ENCODE measurements around the gene PARP11.

Gene PARP11

DNA sequence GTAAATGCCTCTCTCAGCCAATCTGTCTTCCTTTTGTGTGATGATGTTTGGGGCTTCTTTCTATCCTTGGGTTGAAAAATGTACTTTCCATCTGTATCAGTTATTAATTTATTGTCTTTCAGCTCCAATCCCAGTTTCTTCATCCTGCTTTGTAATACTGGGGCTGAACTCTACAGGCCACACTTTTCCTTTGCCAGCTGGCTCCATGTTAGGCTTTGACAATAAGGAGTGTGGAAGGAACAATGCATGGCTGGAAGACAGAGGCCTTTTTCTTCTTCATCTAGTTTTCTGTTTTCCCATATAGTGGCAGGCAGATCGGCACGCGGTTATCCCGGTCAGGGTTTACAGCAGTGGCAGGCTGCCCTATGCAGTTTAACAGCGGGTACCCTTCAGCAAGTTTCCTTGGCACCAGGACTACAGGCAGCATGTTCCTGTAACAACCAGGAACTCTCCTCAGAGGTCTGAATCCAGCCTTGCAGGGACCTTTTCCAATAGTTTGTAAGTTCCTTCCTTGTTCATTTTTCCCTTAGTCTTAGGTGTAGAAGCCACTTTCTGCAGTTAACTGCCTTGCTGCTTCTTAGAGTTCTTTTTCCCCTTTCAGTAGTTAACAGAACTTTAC, 81.8 kb downstream of the PARP11 start:
- Histone ChIP-seq H3K36me3 (ENCODE audit: control insufficient read depth, insufficient read depth, low read length) (no peaks in the 10 kb centered on the region), H3K9me3 (ENCODE audit: control insufficient read depth, insufficient read depth, low read length) (no peaks in the 10 kb centered on the region), H3K9ac (ENCODE audit: low read depth, low read length) (no peak overlapping the region), H3K4me1 (ENCODE audit: control insufficient read depth, insufficient read depth, low read length) (peaks cover 6% of the 10 kb centered on the region), H3K27me3 (ENCODE audit: control insufficient read depth, insufficient read depth, low read length) (no peaks in the 10 kb centered on the region), H3K4me3 (ENCODE audit: low read depth, low read length) (no peak overlapping the region)

DNA sequence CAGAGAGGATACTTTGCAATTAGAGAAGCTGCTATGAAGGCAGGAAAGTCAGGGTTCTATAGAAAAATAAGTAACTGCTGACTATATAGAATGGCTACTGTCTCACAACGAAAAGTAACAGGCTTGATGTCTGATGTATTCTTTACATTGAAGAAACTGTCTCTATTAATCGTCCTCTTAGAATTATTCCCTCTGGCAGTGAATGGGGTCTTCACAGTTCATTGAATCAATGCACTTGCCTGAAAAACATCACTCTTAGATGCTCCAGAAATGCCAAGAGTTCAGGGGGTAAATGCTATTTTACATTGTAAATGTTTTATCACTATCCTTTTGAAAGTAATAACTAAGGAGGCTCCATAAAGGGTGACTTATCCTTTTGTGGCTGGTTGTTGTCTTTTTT, 82.6 kb downstream of the PARP11 start:
- H3K27me3 ChIP-seq (ENCODE audit: control insufficient read depth, insufficient read depth, low read length), result no peaks in the 10 kb centered on the region
- no peaks in the 10 kb centered on the region for H3K9me3 ChIP-seq (ENCODE audit: control insufficient read depth, insufficient read depth, low read length)
- no peaks in the 10 kb centered on the region for H3K36me3 ChIP-seq (ENCODE audit: control insufficient read depth, insufficient read depth, low read length)
- no peak overlapping the region for H3K4me3 ChIP-seq (ENCODE audit: low read depth, low read length)
- no peak overlapping the region for H3K9ac ChIP-seq (ENCODE audit: low read depth, low read length)
- peaks cover 6% of the 10 kb centered on the region for H3K4me1 ChIP-seq (ENCODE audit: control insufficient read depth, insufficient read depth, low read length)

DNA sequence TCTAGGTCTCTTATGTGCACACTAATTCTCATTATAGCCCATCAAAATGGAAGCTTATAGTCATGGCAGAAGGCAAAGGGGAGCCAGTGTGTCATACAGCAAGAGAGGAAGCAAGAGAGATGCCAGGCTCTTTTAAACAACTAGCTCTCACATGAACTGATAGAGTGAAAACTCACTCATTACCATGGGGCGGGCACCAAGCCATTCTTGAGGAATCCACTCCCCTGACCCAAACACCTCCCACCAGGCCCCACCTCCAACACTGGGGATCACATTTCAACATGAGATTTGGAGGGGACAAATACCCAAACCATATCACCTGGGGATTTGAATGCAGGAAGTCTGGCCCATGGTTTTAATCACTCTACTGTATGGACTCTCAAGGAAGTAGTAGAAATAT, 83.4 kb downstream of the PARP11 start:
- Histone ChIP-seq H3K27me3 (ENCODE audit: control insufficient read depth, insufficient read depth, low read length) (no peaks in the 10 kb centered on the region), H3K4me3 (ENCODE audit: low read depth, low read length) (no peak overlapping the region), H3K9ac (ENCODE audit: low read depth, low read length) (no peak overlapping the region), H3K9me3 (ENCODE audit: control insufficient read depth, insufficient read depth, low read length) (no peaks in the 10 kb centered on the region), H3K4me1 (ENCODE audit: control insufficient read depth, insufficient read depth, low read length) (peaks cover 6% of the 10 kb centered on the region), H3K36me3 (ENCODE audit: control insufficient read depth, insufficient read depth, low read length) (no peaks in the 10 kb centered on the region)

DNA sequence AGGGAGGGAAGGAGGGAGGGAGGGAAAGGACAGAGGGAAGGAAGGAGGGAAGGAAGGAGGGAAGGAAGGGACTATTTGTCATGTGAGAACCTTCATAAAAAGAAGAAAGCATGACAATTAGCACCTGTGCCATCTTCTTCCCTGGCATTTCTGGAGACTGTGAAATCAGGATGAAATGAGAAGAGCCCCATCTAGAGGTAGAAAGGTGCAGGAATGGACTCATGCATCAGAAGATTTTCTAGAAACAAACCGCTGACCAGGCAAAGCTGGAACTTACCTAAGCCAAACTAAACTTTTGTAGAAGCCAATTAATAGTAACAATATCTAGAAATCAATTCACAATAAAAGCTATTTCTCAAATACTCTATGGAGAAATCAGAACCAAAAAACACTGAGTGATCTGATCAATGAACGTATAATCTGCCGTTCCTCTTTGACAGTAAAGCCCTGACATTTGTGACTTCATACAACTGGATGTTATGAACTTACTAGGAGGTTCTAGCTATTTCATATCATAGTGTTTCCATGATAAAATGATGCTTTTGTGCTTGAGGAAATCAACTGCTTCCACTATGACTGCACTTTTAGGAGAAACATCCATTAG, 95.9 kb downstream of the PARP11 start:
- H3K9me3 ChIP-seq (ENCODE audit: control insufficient read depth, insufficient read depth, low read length), result no peaks in the 10 kb centered on the region
- no peaks in the 10 kb centered on the region for H3K27me3 ChIP-seq (ENCODE audit: control insufficient read depth, insufficient read depth, low read length)
- H3K36me3 ChIP-seq (ENCODE audit: control insufficient read depth, insufficient read depth, low read length), result no peaks in the 10 kb centered on the region
- H3K4me1 ChIP-seq (ENCODE audit: control insufficient read depth, insufficient read depth, low read length), result no peaks in the 10 kb centered on the region
- no peak overlapping the region for H3K9ac ChIP-seq (ENCODE audit: low read depth, low read length)
- H3K4me3 ChIP-seq (ENCODE audit: low read depth, low read length), result no peak overlapping the region

DNA sequence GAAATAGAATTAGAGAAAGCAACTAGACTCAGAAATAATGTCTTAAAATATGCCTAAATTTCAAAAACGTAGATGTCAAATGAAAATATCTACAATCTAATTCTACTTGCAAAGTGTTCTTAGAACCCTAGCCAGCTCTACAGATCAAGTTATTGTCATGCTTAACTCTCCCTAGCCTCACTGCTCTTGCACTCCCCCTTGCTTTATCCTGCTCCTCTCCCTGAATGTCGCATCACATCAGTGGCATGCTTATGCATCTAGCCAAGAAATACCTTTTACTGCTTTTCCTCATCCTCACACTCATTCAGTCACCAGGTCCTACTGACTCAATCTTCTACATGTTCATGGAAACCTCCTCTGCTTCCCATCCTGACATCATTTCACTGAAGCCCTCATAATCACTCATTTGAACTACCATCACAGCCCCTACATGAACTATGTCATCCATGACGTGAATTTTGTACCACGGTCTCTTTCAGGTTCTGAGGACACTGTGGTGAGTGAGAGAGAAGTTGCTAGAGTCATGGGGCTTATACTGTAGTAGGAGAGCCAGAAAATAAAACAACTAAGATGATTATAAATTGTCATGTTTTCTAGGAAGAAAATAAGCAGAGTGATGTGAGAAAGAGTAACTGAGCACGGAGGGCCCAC, 97.7 kb downstream of the PARP11 start:
- Histone ChIP-seq H3K4me1 (ENCODE audit: control insufficient read depth, insufficient read depth, low read length) (no peaks in the 10 kb centered on the region), H3K9ac (ENCODE audit: low read depth, low read length) (no peak overlapping the region), H3K4me3 (ENCODE audit: low read depth, low read length) (no peak overlapping the region), H3K36me3 (ENCODE audit: control insufficient read depth, insufficient read depth, low read length) (no peaks in the 10 kb centered on the region), H3K27me3 (ENCODE audit: control insufficient read depth, insufficient read depth, low read length) (no peaks in the 10 kb centered on the region), H3K9me3 (ENCODE audit: control insufficient read depth, insufficient read depth, low read length) (no peaks in the 10 kb centered on the region)

DNA sequence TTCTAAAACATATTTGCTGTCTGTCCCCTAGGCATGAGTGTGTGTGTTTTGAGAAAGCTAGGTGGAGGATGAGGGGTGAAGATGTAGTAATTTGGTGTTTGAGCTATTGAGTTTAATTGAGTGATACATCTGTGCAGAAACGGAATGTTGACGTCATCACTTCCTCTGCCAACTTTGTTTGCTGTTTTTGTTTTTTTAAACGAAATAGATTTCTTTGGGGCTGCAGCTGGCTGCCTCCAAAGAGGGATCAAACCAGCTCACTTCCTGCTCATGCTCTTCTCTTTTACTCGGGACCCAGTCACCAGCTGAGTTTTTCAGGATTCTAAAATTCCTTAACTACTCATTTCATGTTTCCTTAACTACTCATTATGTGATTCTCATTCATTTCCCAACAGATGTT, 100.8 kb downstream of the PARP11 start:
- Histone ChIP-seq H3K9ac (ENCODE audit: low read depth, low read length) (no peak overlapping the region), H3K27me3 (ENCODE audit: control insufficient read depth, insufficient read depth, low read length) (no peaks in the 10 kb centered on the region), H3K4me1 (ENCODE audit: control insufficient read depth, insufficient read depth, low read length) (no peaks in the 10 kb centered on the region), H3K9me3 (ENCODE audit: control insufficient read depth, insufficient read depth, low read length) (no peaks in the 10 kb centered on the region), H3K36me3 (ENCODE audit: control insufficient read depth, insufficient read depth, low read length) (no peaks in the 10 kb centered on the region), H3K4me3 (ENCODE audit: low read depth, low read length) (no peak overlapping the region)

DNA sequence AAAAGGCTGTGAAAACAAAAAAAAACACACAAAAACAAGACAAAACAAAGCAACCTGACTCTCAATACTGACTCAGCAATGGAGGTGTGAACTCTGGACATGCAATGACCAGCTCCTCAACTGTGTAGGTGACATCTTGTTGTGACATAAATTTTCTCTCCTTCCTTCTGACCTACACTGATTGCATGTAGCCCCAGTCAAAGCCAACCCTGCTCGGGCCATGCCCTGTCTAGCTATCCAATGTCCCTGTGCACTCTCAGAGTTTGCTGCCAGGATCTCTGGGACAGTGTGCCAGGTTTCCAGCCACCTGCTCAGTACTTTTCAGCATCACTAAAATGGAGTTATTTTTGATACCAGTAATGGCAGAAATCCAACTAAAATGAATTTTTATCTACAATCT, 101.3 kb downstream of the PARP11 start:
- Histone ChIP-seq H3K9ac (ENCODE audit: low read depth, low read length) (no peak overlapping the region), H3K9me3 (ENCODE audit: control insufficient read depth, insufficient read depth, low read length) (no peaks in the 10 kb centered on the region), H3K4me3 (ENCODE audit: low read depth, low read length) (no peak overlapping the region), H3K4me1 (ENCODE audit: control insufficient read depth, insufficient read depth, low read length) (no peaks in the 10 kb centered on the region), H3K36me3 (ENCODE audit: control insufficient read depth, insufficient read depth, low read length) (no peaks in the 10 kb centered on the region), H3K27me3 (ENCODE audit: control insufficient read depth, insufficient read depth, low read length) (no peaks in the 10 kb centered on the region)

DNA sequence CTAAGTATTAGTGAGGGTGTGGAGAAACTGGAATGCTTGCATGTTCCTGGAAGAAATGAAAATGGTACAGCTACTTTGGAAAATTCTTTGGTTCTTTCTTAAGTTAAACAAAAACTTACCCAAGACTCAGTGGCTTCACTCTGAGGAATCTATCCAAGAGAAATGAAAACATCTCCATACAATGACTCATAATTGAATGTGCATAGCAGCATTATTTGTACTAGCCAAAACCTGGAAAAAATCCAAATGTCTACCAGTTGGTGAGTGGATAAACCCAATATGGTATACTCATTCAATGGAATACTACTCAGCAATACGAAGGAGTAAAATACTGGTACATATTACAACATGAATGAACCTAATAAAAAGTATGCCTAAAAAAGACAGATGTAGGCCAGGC, 102.3 kb downstream of the PARP11 start:
- Histone ChIP-seq H3K36me3 (ENCODE audit: control insufficient read depth, insufficient read depth, low read length) (no peaks in the 10 kb centered on the region), H3K9ac (ENCODE audit: low read depth, low read length) (no peak overlapping the region), H3K27me3 (ENCODE audit: control insufficient read depth, insufficient read depth, low read length) (no peaks in the 10 kb centered on the region), H3K4me1 (ENCODE audit: control insufficient read depth, insufficient read depth, low read length) (no peaks in the 10 kb centered on the region), H3K4me3 (ENCODE audit: low read depth, low read length) (no peak overlapping the region), H3K9me3 (ENCODE audit: control insufficient read depth, insufficient read depth, low read length) (no peaks in the 10 kb centered on the region)

DNA sequence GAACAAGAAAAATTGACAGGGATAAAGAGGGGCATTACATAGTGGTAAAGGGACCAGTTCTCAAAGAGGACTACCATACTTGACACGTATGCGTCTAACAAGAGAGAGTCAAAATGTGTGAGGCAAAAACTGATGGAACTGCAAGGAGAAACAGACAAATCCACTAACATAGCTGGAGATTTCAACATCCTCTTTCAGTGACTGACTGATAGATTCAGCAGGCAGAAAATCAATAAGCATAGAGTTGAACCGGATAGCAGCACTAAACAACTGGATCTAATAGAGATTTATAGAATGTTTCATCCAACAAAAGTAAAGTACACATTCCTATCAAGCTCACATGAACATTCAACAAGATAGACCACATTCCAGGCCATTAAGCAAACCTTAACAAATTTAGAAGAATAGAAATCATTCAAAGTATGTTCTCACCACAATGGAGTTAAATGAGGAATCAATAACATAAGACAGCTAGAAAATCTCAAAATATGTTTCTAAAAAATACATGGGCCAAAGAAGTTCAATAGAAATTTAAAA, 104.2 kb downstream of the PARP11 start:
- no peak overlapping the region for H3K4me3 ChIP-seq (ENCODE audit: low read depth, low read length)
- no peaks in the 10 kb centered on the region for H3K4me1 ChIP-seq (ENCODE audit: control insufficient read depth, insufficient read depth, low read length)
- no peaks in the 10 kb centered on the region for H3K9me3 ChIP-seq (ENCODE audit: control insufficient read depth, insufficient read depth, low read length)
- H3K27me3 ChIP-seq (ENCODE audit: control insufficient read depth, insufficient read depth, low read length), result no peaks in the 10 kb centered on the region
- no peak overlapping the region for H3K9ac ChIP-seq (ENCODE audit: low read depth, low read length)
- H3K36me3 ChIP-seq (ENCODE audit: control insufficient read depth, insufficient read depth, low read length), result no peaks in the 10 kb centered on the region

DNA sequence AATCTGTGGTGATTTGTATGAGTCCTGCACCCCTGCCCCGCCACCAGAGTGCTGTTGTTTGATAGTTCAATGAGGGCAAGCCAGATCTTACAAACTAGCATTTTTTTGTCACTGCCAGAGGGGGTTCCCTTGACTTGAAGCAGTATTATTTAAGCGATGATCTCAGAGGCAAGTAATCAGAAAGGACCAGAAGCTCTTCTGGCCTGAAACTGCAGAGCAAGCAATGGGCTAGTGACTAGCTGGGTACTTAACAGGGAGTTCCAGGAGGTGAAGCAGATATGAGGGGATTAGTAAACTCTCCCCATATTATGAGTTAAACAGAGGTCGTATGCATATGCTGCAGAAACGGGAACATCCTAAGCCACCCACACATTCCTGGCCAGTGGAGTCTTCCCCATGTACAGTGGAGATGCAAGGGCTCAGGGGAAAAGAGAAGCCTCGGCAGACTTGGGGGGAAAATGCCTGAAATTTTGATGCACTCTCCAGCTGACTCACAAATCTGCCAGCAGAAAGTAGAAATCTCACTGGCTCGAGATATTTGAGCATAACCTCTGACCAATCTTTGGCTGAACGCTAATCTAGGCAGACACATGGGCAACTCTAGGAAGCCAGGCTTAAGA, 112.0 kb downstream of the PARP11 start:
- Histone ChIP-seq H3K9ac (ENCODE audit: low read depth, low read length) (no peak overlapping the region), H3K4me3 (ENCODE audit: low read depth, low read length) (no peak overlapping the region), H3K27me3 (ENCODE audit: control insufficient read depth, insufficient read depth, low read length) (no peaks in the 10 kb centered on the region), H3K9me3 (ENCODE audit: control insufficient read depth, insufficient read depth, low read length) (no peaks in the 10 kb centered on the region), H3K36me3 (ENCODE audit: control insufficient read depth, insufficient read depth, low read length) (no peaks in the 10 kb centered on the region), H3K4me1 (ENCODE audit: control insufficient read depth, insufficient read depth, low read length) (no peaks in the 10 kb centered on the region)

DNA sequence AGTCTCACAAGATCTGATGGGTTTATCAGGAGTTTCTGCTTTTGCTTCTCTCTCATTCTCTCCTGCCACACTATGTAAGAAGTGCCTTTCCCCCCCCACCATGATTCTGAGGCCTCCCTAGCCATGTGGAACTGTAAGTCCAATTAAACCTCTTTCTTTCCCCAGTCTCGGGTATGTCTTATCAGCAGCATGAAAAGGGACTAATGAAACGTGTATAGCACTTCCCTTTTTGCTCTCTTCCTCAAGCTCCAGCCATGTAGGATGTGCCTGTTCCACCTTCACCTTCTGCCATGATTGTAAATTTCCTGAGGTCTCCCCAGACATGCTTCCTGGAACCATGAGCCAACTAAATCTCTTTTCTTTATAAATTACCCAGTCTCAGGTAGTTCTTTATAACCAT, 113.3 kb downstream of the PARP11 start:
- H3K9me3 ChIP-seq (ENCODE audit: control insufficient read depth, insufficient read depth, low read length), result no peaks in the 10 kb centered on the region
- H3K27me3 ChIP-seq (ENCODE audit: control insufficient read depth, insufficient read depth, low read length), result no peaks in the 10 kb centered on the region
- H3K36me3 ChIP-seq (ENCODE audit: control insufficient read depth, insufficient read depth, low read length), result no peaks in the 10 kb centered on the region
- no peaks in the 10 kb centered on the region for H3K4me1 ChIP-seq (ENCODE audit: control insufficient read depth, insufficient read depth, low read length)
- no peak overlapping the region for H3K9ac ChIP-seq (ENCODE audit: low read depth, low read length)
- no peak overlapping the region for H3K4me3 ChIP-seq (ENCODE audit: low read depth, low read length)

Measured in iPS-15b (cell line).